NT2/D1 (cell line): ENCODE results near the gene THSD7A.

Source experiments
- SUZ12 ChIP-seq: IDR thresholded peaks from 2 replicates; pipeline ENCODE4 v1.6.1; 2011; ENCODE audit not compliant: insufficient read length, insufficient read depth; ENCODE audit errors: extremely low read depth
- YY1 ChIP-seq: IDR thresholded peaks from 2 replicates; pipeline ENCODE4 v1.6.1; 2011; ENCODE audit not compliant: insufficient read length, insufficient read depth
- ZNF274 ChIP-seq: IDR thresholded peaks from 2 replicates; pipeline ENCODE4 v1.6.1; 2011; ENCODE audit warnings: mild to moderate bottlenecking, low read depth, low read length

DNA sequence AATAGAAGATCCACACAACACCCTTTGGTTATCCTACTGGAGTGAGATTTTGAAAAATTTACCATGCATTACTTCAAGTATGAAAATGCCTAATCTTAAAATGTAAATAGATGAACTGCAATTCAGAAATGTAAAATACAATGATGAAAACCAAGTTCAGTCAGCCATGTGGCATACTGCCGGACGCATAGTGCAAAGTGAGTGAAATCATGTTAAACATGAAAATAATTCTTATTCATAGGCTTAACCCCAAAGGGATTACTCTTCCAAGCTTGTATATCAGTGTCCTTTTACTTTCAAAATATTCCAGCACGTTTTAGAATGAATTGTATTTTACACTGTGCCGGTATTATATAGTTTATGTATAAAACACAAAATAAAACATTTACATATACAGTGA lies 99.8 kb downstream of the THSD7A start:
- TF ChIP-seq YY1 (no peak), SUZ12 (no peak), ZNF274 (no peak)
